CD14-positive monocyte (primary cell): ENCODE measurements around the gene CLDN5. TPM values are rescaled to one million over a fixed set of nuclear protein-coding genes. Genes with fewer than 3 reads are reported as not detected.

Experiments
- DNase-seq, 3 donors: peaks; one replicate each; pipeline ENCODE4 v3.0.0-alpha.2; 2011 to 2022
- H2AFZ ChIP-seq: 2 replicates; pipeline ENCODE4 v1.6.0; 2012; ENCODE audit warnings: mild to moderate bottlenecking, low read depth, low read length, inconsistent platforms; ENCODE audit not compliant: insufficient read depth, poor library complexity, severe bottlenecking
- H3K27ac ChIP-seq, 2 donors: 1 replicate in 1 of 2; 2 replicates in 1 of 2; pipeline ENCODE4 v1.5.1; 2012 to 2013; ENCODE audit warnings: low read length in 2 of 2, control low read depth in 1 of 2, inconsistent platforms in 1 of 2, low read depth in 1 of 2, mild to moderate bottlenecking in 1 of 2
- H3K27me3 ChIP-seq, 2 donors: one replicate each; pipeline versions ENCODE4 v1.6.0 to v1.6.1; 2011 to 2013; ENCODE audit warnings: low read length in 2 of 2; ENCODE audit not compliant: control insufficient read depth in 2 of 2, insufficient read depth in 2 of 2
- H3K36me3 ChIP-seq, 2 donors: replicated peaks in 1 of 2; 1 replicate in 1 of 2; 2 replicates in 1 of 2; pipeline versions ENCODE4 v1.5.1 to v1.6.1; 2012 to 2013; ENCODE audit warnings: low read length in 2 of 2, control low read depth in 1 of 2, inconsistent platforms in 1 of 2, mild to moderate bottlenecking in 1 of 2; ENCODE audit not compliant: insufficient read depth in 2 of 2, control insufficient read depth in 1 of 2
- H3K4me1 ChIP-seq, 2 donors: 1 replicate in 1 of 2; 2 replicates in 1 of 2; pipeline versions ENCODE4 v1.5.1 to v1.6.1; 2012 to 2013; ENCODE audit warnings: low read length in 2 of 2, control low read depth in 1 of 2, inconsistent platforms in 1 of 2, mild to moderate bottlenecking in 1 of 2, moderate library complexity in 1 of 2; ENCODE audit not compliant: insufficient read depth in 2 of 2, control insufficient read depth in 1 of 2
- H3K4me2 ChIP-seq: replicated peaks from 2 replicates; pipeline ENCODE3; 2012; ENCODE audit warnings: low read length, moderate library complexity, mild to moderate bottlenecking; ENCODE audit not compliant: poor library complexity, severe bottlenecking; ENCODE audit errors: extremely low read depth
- H3K4me3 ChIP-seq, 3 experiments: fragments of 200-600 bp in 1 of 3; sonication (generic) in 1 of 3; replicated peaks in 1 of 3; 1 replicate in 2 of 3; 2 replicates in 1 of 3; pipeline ENCODE4 v1.5.1; 2011 to 2013; ENCODE audit warnings: low read length in 3 of 3, mild to moderate bottlenecking in 3 of 3, control low read depth in 2 of 3, low read depth in 2 of 3, inconsistent platforms in 1 of 3, moderate library complexity in 1 of 3
- H3K79me2 ChIP-seq: 2 replicates; pipeline ENCODE4 v1.6.0; 2012; ENCODE audit warnings: mild to moderate bottlenecking, control low read depth, inconsistent platforms, low read length, moderate library complexity; ENCODE audit not compliant: insufficient read depth
- H3K9ac ChIP-seq: 2 replicates; pipeline ENCODE4 v1.6.0; 2017; ENCODE audit warnings: low read length, mild to moderate bottlenecking; ENCODE audit not compliant: insufficient read depth, poor library complexity, severe bottlenecking
- H3K9me3 ChIP-seq, 2 donors: replicated peaks in 1 of 2; 1 replicate in 1 of 2; 2 replicates in 1 of 2; pipeline versions ENCODE4 v1.5.1 to v1.6.1; 2012 to 2013; ENCODE audit warnings: low read length in 2 of 2, control low read depth in 1 of 2; ENCODE audit not compliant: control insufficient read depth in 1 of 2, insufficient read depth in 1 of 2
- H4K20me1 ChIP-seq: 2 replicates; pipeline ENCODE4 v1.6.0; 2012; ENCODE audit warnings: mild to moderate bottlenecking, low read length, control low read depth, moderate library complexity; ENCODE audit not compliant: insufficient read depth
- H3K27ac Mint-ChIP-seq, 7 donors: one replicate each; pipeline ENCODE4 v1.8.0; 2020; ENCODE audit warnings: mild to moderate bottlenecking in 7 of 7, mixed read lengths in 7 of 7, moderate library complexity in 6 of 7, inconsistent platforms in 2 of 7
- H3K27me3 Mint-ChIP-seq, 3 donors: one replicate each; pipeline ENCODE4 v1.8.0; 2021 to 2022; ENCODE audit warnings: low read depth in 3 of 3, mild to moderate bottlenecking in 3 of 3, mixed read lengths in 3 of 3, moderate library complexity in 3 of 3, inconsistent platforms in 1 of 3
- H3K36me3 Mint-ChIP-seq, 2 donors: one replicate each; pipeline ENCODE4 v1.8.0; 2020; ENCODE audit warnings: mixed read lengths in 2 of 2, inconsistent platforms in 1 of 2, mild to moderate bottlenecking in 1 of 2
- H3K4me1 Mint-ChIP-seq: one replicate; pipeline ENCODE4 v1.8.0; 2020; ENCODE audit warnings: mild to moderate bottlenecking, mixed read lengths
- H3K4me3 Mint-ChIP-seq, 2 donors: one replicate each; pipeline ENCODE4 v1.8.0; 2020; ENCODE audit warnings: mild to moderate bottlenecking in 2 of 2, mixed read lengths in 2 of 2, moderate library complexity in 1 of 2
- H3K9me3 Mint-ChIP-seq, 7 donors: one replicate each; pipeline ENCODE4 v1.8.0; 2020 to 2022; ENCODE audit warnings: mixed read lengths in 7 of 7, mild to moderate bottlenecking in 6 of 7, moderate library complexity in 6 of 7, inconsistent platforms in 2 of 7
- WGBS: methylation state at CpG from one replicate; pipeline ENCODE4 v1.1.5; 2013; ENCODE audit warnings: missing lambda C conversion rate; ENCODE audit not compliant: insufficient coverage; 5-methylcytosine and 5-hydroxymethylcytosine counted together
- intact Hi-C, 2 donors: fragments of 100-400 bp; cut with micrococcal nuclease; formaldehyde crosslinking; loops; one replicate each; pipeline versions ENCODE4 v1.15.0 to v1.15.1; 2023
- polyA plus RNA-seq, 3 donors: library from polyadenylated mRNA; depleted of rRNA in 1 of 3; unstranded in 2 of 3; stranded (reverse) in 1 of 3; fragments of 300-500 nt in 2 of 3; fragments of >200 nt in 1 of 3; fragmentation: Illumina TruSeq in 2 of 3; gene quantifications; 1 replicate in 2 of 3; 2 replicates in 1 of 3; pipeline ENCODE4 v1.2.3, GENCODE V29; 2012 to 2021
- TF ChIP-seq, protein P1 (sequence below): fragments of 200-600 bp; IDR thresholded peaks from one replicate; pipeline ENCODE4 v1.8.0; 2022; ENCODE audit warnings: antibody characterized with exemption, mild to moderate bottlenecking

Gene CLDN5
- polyA plus RNA-seq, 3 donors, result 0.05 to 0.35 (median 0.27) TPM

DNA sequence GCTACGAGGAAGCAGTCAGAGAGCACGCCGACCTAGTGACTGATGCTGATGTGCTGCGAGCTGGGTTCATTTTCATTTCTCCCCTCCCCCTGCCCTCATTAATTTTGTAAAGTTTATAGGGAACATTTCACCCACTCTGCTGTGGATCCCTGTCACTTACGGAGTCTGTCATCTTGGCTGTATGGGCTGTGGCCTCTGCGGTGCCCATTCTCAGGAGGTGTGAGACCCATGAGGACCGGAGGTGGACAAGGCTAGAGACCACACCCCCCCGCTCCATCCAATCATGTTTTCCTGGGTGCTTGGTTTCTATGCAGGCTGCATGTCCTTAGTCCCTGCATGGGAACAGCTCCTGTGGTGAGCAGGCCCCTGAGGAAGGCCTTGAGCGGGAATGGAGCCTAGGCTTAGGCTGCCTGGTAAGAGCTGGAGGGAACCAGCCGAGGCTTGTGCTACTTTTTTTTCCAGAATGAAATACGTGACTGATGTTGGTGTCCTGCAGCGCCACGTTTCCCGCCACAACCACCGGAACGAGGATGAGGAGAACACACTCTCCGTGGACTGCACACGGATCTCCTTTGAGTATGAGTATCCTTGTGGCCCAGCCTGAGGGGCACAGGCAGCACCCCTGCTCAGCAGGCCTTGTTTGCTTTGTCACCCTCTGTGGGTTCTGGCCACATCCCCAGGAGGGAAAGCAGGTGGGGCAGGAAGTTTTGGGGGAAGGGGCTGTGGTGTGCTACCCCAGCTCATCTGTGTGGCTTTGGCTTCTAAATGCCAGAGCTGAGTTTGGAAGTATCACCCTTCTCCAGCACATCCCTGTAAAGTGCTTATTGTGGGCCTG is 19.1 kb downstream of the CLDN5 start:
- no peak overlapping the region for H3K27ac ChIP-seq
- TF ChIP-seq, protein P1, sequence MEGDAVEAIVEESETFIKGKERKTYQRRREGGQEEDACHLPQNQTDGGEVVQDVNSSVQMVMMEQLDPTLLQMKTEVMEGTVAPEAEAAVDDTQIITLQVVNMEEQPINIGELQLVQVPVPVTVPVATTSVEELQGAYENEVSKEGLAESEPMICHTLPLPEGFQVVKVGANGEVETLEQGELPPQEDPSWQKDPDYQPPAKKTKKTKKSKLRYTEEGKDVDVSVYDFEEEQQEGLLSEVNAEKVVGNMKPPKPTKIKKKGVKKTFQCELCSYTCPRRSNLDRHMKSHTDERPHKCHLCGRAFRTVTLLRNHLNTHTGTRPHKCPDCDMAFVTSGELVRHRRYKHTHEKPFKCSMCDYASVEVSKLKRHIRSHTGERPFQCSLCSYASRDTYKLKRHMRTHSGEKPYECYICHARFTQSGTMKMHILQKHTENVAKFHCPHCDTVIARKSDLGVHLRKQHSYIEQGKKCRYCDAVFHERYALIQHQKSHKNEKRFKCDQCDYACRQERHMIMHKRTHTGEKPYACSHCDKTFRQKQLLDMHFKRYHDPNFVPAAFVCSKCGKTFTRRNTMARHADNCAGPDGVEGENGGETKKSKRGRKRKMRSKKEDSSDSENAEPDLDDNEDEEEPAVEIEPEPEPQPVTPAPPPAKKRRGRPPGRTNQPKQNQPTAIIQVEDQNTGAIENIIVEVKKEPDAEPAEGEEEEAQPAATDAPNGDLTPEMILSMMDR, result no peak
- 35% methylated on average over 10 of the region's 18 CpGs for WGBS
- H3K9me3 ChIP-seq, result no peaks in the 10 kb centered on the region
- Mint-ChIP-seq H3K4me3 (no peak overlapping the region), H3K27ac (no peak overlapping the region), H3K36me3 (peaks cover 28 to 46% of the 10 kb centered on the region in 2 donors), H3K9me3 (no peaks in the 10 kb centered on the region), H3K27me3 (no peaks in the 10 kb centered on the region), H3K4me1 (no peaks in the 10 kb centered on the region)
- H2AFZ ChIP-seq, result no peak overlapping the region
- H3K9ac ChIP-seq, result no peak overlapping the region
- no peaks in the 10 kb centered on the region for H4K20me1 ChIP-seq
- no peak overlapping the region for H3K4me2 ChIP-seq
- DNase-seq, result no peak
- no peak overlapping the region for H3K4me3 ChIP-seq
- intact Hi-C loops, result no loop called here
- peaks cover 4 to 34% of the 10 kb centered on the region in 2 donors for H3K36me3 ChIP-seq
- no peaks in the 10 kb centered on the region for H3K4me1 ChIP-seq
- H3K27me3 ChIP-seq, result no peaks in the 10 kb centered on the region
- H3K79me2 ChIP-seq, result no peaks in the 10 kb centered on the region

DNA sequence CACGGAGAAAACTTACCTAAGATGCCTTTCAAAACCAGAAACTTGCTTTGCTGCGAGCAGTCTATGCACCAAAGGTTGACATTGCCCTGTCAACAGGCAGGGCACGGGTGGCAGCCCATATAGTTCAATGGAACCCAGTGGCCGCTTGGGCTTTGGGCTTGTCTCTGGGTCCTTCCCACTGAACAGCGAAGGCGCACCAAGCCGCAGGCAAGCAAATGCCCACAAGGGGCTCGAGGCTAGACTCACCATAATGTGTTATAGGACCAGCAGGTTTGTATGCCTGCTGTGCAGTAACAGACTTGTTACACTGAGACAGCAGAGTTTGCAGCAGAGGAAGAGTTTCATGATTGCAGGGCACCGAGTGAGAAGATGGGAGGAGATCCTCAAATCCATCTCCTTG is 20.3 kb downstream of the CLDN5 start:
- H3K9me3 Mint-ChIP-seq, result no peaks in the 10 kb centered on the region
- Histone ChIP-seq H4K20me1 (no peaks in the 10 kb centered on the region), H3K27ac (no peak overlapping the region), H3K4me2 (no peak overlapping the region), H3K4me1 (no peaks in the 10 kb centered on the region), H3K4me3 (no peak overlapping the region), H3K36me3 (peaks cover 4 to 21% of the 10 kb centered on the region in 2 donors), H3K9me3 (no peaks in the 10 kb centered on the region), H2AFZ (no peak overlapping the region), H3K9ac (no peak overlapping the region), H3K27me3 (no peaks in the 10 kb centered on the region), H3K79me2 (no peaks in the 10 kb centered on the region)
- H3K4me3 Mint-ChIP-seq, result no peak overlapping the region
- H3K27ac Mint-ChIP-seq, result no peak overlapping the region
- peaks cover 25 to 39% of the 10 kb centered on the region in 2 donors for H3K36me3 Mint-ChIP-seq
- H3K27me3 Mint-ChIP-seq, result no peaks in the 10 kb centered on the region
- WGBS, result 93% methylated on average over 7 of the region's 9 CpGs
- intact Hi-C loops, result no loop called here
- no peaks in the 10 kb centered on the region for H3K4me1 Mint-ChIP-seq
- TF ChIP-seq, protein P1, result no peak
- no peak for DNase-seq
